HG03025 (cell line): Measurements from ENCODE around the gene BAZ2B.

Experiments
- ATAC-seq: cut with Tn5 transposase; IDR thresholded peaks from one replicate; pipeline ENCODE4 v1.9.1; 2021; ENCODE audit warnings: mild to moderate bottlenecking, moderate library complexity; ENCODE audit not compliant: unreplicated experiment, low FRiP score

Gene BAZ2B

DNA sequence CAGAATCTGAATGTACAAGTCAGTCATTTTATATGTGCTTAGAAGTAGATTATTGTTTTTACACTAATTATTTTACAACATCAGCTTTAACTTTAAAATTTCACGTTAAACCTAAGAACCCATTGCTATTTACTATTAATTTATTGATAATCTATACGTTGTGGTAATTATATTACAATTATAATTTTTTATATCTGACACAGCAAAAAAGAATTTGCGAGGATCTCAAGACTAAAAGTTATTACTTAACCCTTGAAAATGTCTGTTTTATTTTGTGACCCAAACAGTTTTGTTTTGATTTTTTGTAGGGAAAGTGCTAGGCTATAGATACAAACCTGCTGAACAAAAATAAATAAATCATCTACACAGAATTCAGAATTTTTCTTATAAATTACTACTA is 30.3 kb downstream of the BAZ2B start:
- ATAC-seq, result no peak

DNA sequence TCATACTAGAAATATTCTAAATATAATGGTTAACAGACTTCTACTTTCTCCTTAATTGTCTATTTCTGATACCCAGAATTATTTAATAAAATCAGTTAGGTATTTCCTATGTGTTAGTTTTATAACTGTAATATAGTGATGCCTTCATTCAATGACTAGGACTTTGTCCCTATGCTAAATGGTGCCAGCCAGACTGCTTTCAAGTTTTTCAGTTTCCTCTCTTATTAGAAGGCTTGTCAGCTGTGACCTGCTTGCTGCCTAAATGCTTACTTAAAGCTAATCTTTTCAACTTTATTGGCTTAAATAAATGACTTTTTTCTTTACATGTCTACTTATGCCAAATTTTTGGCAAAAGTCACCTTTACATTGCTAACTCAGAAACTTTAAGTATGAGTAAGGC is 30.7 kb downstream of the BAZ2B start:
- no peak for ATAC-seq

DNA sequence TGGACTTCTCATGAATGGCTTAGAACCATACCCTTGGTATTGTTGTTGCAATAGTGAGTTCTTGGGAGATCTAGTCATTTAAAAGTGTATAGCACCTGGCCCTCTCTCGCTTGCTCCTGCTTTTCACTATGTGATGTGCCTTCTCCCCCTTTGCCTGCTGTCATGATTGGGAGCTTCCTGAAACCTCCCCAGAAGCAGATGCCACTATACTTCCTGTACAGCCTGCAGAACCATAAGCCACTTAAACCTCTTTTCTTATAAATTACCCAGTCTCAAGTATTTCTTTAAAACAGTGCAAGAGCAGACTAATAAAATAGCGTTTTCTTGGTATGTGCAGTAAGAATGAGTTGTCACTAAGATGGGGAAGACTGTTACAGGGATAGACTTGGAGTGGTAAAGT is 31.6 kb downstream of the BAZ2B start:
- no peak for ATAC-seq

DNA sequence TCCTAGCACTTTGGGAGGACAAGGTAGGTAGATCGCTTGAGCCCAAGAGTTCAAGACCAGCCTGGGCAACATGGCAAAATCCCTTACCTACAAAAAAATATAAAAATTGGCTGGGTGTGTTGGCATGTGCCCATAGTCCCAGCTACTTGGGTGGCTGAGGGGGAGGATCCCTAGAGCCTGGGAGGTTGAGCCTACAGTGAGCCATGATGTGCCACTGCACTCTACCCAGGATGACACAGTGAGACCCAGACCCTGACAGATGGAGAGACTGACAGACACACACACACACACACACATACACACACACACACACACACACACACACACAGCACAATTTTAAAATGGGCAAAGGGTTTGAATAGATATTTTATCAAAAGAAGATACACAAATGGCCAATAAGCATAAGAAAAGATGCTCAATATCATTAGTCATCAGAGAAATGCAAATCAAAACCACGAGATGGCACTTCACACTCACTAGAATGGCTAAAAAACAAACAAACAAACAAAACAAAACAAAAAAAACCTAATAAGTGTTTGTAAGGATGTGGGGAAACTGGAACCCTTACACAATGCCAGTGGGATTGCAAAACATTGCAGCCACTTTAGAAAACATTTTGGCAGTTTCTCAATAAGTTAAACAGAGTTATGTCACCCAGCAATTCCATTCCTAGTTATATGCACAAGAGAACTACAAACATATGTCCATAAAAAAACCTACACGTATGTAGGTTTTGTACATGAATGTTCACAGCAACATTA is 42.3 kb downstream of the BAZ2B start:
- no peak for ATAC-seq

- ATAC-seq, result no peak
These were observed 43.1 kb downstream of the BAZ2B start for GRCh38 chr2:159573294-159573693.

GRCh38 chr2:159572459-159572858 is 43.9 kb downstream of the BAZ2B start:
- no peak for ATAC-seq

DNA sequence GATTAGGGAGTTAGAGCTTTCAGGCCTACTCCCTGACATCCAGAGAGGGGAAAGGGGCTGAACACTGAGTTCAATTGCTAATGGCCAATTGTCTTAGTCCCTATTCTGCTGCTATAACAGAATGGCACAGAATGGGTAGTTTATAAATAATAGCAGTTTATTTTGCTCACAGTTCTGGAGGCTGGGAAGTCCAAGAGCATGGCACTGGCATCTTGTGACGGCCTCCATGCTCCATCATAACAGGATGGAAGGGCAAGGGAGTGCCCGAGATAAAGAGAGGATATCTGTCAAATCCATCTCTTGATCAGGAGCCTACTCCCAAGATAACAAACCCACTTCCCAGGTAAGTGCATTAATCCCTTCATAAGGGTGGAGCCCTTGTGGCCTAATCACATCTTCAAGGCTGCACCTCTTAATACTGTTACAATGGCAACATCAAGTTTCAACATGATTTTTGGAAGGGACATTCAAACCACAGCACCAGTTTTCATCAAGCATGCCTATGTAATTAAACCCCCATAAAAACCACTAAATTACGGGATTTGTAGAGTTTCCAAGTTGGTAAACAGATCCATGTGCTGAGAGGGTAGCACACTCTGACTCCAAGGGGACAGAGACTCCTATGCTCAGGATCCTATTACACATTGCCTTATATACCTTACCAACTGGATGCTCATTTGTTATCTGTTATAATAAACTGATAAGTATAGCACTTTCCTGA is 44.6 kb downstream of the BAZ2B start:
- ATAC-seq, result no peak

- ATAC-seq, result no peak
These were observed 52.3 kb downstream of the BAZ2B start for GRCh38 chr2:159564081-159564480.

DNA sequence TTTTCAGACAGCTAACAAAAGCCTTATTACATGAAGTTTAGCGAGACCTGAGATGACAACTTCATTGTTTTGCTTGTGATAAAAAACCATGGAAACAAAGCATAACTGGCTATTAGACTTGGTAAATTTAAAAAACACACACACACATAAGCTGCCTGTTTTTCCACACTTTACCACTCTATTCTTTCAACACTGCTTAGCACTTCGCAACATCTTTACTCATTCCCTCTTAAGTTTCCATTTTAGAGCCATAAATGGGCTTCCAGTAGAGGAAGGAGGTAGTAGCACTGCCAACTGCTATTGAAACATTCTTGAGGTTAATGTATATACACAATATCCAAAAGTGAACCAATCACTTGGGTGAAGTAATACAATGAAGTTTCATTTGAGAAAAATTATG is 54.1 kb downstream of the BAZ2B start:
- ATAC-seq, result no peak

DNA sequence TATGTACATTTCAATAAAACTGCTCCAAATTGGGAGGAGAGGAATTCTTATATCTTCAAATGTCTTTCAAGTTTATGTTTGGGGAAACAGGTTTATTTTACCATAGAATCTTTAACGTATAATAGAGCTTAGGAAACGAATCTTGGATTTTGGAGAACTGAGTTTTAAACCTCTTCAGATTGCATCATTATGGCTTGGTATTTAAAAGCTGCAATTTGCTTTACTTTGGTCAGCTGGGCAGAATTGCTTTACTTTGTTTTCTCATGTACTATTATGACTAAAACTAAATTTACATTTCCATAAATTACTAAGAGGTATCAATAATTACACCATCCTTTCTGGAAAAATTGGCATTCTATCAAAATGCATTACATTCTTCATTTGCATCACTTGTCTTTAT is 54.6 kb downstream of the BAZ2B start:
- no peak for ATAC-seq

GRCh38 chr2:159561242-159561641 is 55.1 kb downstream of the BAZ2B start:
- no peak for ATAC-seq

GRCh38 chr2:159559034-159559433 is 57.3 kb downstream of the BAZ2B start:
- no peak for ATAC-seq

DNA sequence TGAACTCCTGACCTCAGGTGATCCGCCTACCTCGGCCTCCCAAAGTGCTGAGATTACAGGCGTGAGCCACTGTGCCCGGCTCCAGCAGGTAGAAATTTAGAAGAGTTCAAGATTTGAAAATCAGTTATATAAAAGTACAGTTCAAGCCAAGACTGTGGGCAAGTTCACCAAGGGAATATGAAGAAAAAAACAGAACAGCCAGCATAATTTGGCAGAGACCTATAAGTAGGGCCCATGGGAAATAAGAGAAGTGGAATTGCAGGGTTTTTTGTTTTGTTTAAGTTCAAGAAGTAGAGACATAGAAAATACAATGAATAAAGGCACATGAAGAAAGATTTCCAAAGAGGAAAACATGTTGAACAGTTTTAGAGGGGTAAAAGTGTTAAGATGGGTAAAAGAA is 57.9 kb downstream of the BAZ2B start:
- ATAC-seq, result no peak

GRCh38 chr2:159557437-159558034 is 58.8 kb downstream of the BAZ2B start:
- no peak for ATAC-seq

GRCh38 chr2:159555651-159556392 is 60.5 kb downstream of the BAZ2B start:
- no peak for ATAC-seq

- ATAC-seq, result no peak
These were observed 62.6 kb downstream of the BAZ2B start for GRCh38 chr2:159553727-159554126.

DNA sequence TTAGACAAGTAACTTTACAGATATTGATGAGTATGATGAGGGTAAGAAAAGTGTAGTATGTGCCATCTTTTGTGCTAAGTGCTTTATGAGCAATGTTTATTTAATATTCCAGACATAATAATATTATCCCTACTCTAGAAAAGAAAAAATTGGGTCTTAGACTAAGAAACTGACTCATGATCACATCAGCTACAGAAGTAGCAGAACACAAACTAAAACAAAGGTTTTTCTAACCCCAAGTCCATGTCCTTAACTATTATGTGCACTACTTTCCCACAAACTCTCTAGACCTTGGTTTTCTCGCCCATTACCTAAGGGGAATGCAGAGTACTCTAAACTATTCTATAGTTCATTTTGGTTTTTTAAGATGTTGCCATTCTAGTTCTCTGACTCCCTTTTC is 64.5 kb downstream of the BAZ2B start:
- ATAC-seq, result no peak

DNA sequence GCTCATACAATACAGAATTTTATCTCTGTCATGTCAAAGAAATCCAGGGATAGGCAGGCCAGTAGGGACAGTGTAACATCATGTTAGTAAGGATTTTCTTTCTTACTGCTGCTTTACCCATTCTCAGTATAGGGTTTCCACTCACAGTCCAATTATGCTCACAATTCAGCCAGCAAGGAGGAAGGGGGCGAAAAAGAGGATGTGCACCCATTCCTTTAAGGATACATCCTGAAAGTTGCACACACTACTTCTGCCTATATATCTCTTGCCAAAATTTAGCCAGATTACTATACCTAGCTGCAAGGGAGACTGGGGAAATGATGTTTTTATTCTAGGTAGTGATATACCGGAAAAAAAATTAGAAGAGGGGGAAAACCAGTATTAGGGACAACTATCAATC is 66.1 kb downstream of the BAZ2B start:
- no peak for ATAC-seq

DNA sequence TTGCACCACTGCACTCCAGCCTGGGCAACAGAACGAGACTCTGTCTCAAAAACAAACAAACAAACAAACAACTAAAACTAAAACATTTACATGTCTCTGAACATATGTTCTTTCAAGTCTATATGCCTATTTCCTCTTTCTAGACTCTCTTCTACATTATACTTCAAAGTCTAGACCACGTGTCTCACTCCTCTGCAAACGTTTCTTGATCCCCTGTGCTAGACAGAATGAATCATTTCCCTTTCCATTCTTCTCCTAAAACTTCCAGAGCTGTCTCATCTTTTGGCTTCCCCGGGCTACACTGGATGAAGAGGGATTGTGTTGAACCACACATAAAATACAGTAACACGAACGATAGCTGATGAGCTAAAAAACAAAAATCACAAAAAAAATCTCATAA is 67.1 kb downstream of the BAZ2B start:
- ATAC-seq, result no peak

- ATAC-seq, result no peak
These were observed 69.5 kb downstream of the BAZ2B start for GRCh38 chr2:159546716-159547430.
